ENCODE results near the gene RND2.
"Not testable (repeated sequence)": the region's sequence is repeated elsewhere in the genome, so short reads cannot be mapped to it uniquely, and the experiment has no call there.

RND2 gene

DNA sequence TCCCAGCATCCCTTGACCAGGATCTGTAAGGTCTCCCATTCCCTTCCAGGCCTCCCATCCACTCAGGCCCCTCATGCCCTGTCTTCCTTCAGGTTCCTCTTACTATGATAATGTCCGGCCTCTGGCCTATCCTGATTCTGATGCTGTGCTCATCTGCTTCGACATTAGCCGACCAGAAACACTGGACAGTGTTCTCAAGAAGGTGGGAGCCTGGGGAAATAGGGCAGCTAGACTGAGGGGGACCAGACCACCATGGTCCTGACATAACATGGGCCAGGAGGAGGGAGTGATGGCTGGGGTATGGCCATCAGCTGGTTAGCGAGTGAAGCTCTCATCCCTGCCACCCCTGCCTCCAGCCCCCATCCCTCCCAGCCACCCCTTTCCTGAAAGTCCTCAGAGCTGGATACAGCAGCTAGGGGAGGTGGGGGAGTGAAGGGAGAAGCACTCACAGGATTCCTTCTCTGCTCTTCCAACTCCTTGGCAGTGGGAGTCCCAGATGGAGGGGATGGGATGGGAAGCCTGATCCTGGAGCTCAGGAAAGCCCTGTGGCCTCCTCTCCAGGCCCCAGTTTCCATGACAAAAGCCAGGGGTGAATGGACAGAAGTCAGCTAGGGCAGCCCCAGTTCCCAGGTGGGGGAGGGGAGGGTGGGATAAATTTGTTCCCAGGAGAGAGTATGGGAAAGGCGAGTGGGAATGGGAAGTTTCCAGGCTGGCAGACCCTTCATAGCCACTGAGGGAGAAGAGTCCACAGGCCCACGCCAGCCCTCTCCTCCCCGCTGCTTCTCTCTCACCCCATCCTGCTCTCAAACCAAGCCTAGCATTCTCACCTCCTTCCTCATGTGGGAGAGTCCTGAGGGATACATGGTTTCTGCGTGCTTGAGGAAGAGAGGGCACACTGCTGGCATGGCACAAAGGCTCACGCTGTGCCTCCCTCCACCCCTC is 2.3 kb downstream of the RND2 start:
- DNase-seq (ENCODE audit: low spot score): no peak

DNA sequence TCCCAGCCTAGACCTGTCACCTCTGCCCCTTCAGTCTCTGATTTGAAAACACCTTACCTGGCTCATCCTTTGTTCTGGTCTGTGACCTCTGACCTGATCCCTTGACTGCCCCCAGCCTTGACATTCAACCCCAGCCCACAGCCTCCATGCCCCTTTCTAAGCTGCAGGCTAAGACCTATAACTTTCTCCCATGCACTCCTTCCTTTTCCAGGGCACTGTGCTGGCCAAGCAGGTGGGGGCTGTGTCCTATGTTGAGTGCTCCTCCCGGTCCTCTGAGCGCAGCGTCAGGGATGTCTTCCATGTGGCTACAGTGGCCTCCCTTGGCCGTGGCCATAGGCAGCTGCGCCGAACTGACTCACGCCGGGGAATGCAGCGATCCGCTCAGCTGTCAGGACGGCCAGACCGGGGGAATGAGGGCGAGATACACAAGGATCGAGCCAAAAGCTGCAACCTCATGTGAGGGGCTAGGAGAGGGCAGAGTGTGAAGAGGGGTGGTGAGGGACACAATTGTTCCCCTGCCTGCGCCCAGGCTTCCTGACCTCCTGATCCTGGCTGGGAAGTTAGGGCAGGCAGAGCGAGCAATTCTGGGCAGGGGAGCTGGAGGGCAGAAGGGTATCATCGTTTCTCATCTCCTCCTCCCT is 3.3 kb downstream of the RND2 start:
- DNase-seq (ENCODE audit: low spot score): no peak

DNA sequence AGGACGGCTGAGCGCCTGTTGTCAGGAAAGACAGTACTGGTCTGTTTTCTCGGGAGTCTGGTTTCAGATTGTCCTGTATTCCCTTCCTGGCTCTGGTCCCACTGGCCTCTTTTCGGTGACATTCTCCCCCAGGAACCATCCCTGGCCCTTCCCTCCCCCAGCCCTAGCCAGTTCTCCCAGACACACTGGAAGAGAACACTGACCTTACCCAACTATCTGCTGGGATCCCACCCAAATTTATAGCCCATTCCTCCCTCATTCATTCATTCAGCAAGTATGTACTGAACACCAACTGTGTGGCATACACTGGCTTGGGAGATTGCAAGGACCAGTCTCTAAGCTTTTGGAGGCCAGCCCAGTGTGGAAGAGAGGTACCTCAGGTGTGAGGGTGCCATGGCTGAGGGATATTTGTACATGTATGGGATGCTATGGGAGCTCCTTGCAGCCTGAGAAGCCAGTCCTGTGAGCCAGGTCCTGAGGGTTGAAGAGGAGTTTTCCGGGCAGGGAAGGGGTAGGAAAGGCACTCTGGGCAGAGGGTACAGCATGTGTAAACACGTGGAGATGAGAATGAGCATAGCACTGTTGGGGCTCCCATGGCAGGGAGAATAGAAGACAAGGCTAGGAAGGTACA is 5.2 kb downstream of the RND2 start:
- DNase-seq (ENCODE audit: low spot score): no peak

DNA sequence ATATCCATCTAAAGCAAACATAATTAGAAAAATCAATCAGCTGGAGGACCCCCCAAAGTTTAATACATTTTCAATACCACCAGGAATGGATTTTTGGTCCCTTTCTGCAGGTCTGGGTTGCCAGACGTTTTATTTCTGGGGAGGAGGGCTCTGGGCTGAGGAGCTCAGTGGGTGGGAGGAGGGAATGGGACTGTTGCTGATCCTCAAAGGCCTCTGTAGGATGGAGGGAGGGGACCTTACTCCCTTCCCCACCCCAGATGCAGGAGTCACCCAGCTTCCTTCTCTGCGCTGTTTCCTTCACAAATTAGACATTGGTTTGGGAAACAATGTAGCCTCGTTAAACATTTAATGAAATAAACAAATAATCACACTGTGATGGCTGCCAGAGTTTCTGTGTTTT is 6.6 kb downstream of the RND2 start:
- no peak for DNase-seq (ENCODE audit: low spot score)

DNA sequence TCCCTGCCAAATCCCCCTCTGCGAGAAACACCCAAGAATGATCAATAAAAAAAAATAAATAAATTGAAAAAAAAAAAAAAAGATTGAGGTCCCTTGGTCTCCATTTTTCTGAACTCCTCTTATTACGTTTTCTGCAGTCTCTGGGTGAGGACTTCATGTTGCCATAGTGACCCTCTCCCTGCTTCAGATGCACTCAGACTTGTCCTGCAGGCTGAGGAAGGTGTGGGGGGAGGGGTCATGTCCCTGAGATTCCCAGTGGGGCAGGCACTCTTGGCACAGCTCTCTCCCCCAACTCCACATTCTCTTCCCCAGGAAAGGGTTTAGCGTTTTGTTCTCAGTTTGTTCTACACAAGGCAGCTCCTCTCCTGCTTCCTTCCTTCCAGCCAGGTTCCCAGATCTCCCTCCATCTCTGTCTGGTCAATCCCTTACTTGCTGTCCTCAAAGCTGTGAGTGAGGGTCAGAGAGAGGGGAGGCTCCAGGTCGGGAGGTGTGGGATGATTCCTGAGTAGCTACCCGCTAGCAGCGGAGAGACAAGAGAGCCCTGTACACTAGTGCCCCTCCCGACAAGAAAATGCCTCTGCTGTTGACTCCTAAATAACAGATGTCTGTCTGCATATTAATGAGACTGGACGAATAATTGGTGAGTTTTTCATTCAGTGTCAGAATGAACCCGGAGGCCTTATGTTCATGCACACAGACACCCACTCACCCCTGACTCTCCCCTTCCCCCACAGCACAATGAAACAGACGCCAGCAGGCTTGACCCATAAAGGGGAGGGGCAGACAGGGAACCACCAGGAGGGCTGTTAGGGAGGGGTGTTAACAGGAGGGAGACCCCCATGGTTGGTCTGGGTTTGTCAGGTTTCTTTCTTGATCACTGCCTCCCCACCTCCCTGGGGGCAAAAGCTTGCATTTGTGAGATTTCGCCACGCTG is 9.2 kb downstream of the RND2 start:
- DNase-seq (ENCODE audit: low spot score): no peak

DNA sequence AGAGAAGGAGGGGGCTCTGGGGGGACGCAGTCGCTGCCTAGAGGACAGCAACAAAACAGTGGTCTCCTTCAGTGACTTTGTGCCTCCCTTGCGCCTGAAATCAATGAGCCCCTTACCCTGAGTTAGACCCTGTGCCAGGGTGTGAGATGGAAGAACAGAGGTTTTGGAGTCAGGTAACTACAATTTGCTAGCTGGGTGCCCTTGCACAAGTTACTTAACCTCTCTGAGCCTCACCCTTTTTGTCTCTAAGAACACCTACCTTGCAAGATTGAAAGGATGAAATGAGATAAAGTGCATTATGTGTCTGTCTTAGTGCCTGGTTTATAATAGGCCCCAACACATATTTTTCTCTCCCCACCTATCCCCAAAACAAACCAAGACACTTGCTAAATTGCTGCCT is 9.9 kb downstream of the RND2 start:
- no peak for DNase-seq (ENCODE audit: low spot score)

DNA sequence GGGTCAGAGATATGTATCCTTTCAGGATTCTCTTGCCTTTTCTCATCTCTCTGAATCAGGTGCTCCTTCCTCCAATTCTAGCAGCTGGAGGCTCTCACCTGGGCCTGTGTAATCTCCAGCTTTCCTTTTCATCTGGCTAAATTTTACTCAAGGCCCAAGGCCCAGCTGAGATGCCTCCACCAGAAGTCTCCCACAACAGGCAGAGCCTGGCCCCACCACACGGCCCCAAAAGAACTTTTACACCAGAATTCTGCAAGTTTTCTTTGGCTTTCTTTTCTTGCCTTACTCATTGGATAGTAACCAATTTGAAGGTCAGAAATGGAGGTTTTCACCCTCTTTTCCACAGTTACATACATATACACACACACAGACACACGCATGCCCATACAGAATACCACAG is 14.6 kb downstream of the RND2 start:
- no peak for DNase-seq (ENCODE audit: low spot score)

DNA sequence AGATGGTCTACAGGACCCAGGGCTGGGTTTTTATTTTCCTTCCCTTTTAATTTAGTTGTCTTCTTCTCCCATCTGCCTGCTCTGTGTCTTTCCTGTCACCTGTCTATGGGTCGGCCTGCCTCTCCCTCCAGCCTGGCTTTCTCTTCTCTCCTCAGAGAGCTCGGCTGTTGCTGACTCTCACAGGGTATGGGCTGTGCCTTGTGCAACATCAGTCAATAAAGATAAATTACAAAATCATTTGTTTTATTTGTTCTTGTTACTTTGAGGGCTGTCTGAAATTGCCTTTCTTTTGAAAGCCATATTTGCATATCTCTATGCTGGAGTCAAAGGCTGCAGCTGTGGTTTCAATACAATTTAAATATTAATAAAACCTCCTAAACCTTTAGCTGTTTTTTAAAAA is 15.6 kb downstream of the RND2 start:
- no peak for DNase-seq (ENCODE audit: low spot score)

DNA sequence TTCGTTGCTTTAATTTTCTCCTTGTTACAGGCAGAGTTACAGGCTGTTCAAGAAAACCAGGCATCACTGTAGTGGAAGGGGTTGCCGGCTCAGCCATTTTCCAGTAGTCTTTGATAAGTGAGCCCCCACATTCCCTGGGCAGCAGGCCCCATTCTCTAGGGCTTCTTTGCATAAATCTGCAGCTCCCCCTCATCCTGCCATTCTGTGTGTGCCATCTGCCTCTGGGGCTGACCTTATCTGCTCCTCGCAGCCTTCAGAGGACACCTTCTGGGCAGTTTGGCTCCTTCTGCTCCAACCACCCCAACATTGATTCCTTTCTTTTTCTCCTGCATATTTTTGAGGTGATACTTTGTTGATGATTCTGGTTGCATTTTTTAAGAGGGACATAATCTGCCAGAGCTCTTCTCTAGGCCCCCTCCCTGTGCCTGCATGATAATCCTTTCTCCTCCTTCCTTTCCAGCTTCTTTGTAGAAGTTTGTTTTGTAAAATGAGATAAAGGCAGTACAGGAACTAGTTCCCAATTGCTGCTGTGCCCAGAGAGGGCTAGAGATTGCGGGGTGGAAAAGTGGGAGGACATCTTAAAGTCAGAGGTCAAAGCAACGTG is 17.1 kb downstream of the RND2 start:
- DNase-seq (ENCODE audit: low spot score): no peak

DNA sequence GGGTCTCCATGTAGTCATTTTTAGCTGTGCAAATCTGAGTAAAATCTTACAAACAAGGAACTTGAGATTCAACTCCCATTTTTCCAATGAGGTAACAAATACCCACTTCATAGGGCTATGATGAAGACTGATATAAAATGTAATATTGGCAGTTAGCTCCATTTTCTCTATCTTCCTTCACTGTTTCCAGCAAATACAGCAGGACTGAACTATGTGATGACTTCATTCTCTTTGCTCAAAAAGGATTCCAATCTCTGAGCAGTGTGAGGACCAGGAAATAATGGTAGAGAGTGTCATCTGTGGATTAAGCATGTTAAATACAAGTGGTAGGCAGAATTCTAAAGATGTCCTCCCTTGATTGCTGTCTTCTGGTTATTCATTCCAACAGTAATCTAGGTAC is 18.3 kb downstream of the RND2 start:
- no peak for DNase-seq (ENCODE audit: low spot score)

DNA sequence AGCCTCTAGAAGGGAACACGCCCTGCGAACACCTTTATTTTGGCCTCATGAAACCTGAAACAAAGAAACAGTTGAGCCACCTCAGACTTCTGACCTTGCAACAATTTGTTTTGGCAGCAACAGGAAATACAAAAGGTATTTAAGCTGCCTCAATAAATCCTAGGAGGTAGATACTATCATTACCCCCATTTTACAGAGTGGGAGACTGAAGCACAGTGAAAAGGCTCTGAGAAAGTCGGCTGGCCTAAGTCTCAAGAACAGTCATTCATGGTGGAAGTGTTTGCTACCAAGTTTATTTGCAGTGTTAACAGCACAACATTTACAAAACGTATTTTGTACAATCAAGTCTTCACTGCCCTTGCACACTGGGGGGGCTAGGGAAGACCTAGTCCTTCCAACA is 19.0 kb downstream of the RND2 start:
- DNase-seq (ENCODE audit: low spot score): no peak

DNA sequence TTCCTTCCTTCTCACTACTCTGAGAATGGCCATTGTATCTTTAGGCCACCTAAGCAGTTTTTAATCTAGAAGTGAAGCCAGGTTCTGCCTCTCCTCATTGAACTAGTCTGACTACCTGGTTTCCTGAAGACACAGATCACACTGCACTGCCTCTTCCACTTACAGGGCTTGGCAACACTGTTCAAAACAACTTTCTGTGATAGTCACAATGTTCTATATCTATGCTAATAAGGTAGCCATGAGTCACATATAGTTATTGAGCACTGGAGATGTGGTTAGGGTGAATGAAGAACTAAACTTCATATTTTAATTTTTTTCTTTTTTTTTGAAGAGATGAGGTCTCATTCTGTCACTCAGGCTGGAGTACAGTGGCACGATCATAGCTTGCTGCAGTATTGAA is 26.9 kb downstream of the RND2 start:
- no peak for DNase-seq (ENCODE audit: low spot score)

DNA sequence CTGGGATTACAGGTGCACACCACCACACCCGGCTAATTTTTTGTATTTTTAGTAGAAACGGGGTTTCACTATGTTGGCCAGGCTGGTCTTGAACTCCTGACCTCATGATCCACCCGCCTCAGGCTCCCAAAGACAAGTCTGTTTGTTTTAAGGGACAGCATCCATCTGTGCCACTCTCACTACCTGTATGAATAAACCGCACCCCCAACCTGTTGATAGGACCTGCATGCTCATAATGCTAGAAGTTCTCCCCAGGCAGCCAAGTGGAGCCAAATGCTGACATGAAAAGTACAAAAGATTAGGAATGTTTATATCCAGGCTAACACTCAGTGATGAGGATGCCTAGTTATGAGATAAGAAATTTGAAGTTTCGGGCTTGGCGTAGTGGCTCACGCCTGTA is 28.0 kb downstream of the RND2 start:
- DNase-seq (ENCODE audit: low spot score): not testable (repeated sequence)

DNA sequence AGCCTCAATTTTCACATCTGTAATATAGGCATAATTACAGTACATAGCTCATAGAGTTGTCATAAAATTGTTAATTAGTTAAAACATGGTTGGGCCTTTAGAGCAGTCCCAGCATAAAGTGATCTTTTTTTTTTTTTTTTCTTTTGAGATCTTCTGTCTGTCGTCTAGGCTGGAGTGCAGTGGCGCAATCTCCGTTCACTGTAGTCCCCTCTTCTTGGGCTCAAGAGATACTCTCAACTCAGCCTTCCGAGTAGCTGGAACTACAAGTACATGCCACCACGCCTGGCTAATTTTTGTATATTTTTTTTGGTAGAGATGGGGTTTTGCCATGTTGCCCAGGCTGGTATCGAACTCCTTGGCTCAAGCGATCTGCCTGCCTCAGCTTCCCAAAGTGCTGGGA is 31.0 kb downstream of the RND2 start:
- DNase-seq (ENCODE audit: low spot score): no peak

DNA sequence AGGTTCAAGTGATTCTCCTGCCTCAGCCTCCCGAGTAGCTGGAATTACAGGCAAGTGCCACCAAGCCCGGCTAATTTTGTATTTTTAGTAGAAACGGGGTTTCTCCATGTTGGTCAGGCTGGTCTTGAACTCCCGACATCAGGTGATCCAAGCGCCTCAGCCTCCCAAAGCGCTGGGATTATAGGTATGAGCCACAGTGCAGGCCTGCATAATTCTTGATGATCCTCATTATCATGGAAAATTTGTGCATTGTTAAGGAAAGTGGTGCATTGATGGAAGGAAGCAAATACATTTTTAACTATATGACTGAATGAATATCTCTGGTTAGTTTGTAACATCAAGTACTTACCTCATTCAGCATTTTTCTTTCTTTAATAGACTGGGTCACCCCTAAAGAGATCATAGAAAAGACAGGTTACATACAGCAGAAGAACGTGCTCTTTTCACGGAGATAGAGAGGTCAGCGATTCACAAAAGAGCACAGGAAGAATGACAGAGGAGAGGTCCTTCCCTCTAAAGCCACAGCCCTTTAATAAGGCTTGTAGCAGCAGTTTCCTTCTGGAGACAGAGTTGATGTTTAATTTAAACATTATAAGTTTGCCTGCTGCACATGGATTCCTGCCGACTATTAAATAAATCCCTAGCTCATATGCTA is 38.1 kb downstream of the RND2 start:
- DNase-seq (ENCODE audit: low spot score): no peak

DNA sequence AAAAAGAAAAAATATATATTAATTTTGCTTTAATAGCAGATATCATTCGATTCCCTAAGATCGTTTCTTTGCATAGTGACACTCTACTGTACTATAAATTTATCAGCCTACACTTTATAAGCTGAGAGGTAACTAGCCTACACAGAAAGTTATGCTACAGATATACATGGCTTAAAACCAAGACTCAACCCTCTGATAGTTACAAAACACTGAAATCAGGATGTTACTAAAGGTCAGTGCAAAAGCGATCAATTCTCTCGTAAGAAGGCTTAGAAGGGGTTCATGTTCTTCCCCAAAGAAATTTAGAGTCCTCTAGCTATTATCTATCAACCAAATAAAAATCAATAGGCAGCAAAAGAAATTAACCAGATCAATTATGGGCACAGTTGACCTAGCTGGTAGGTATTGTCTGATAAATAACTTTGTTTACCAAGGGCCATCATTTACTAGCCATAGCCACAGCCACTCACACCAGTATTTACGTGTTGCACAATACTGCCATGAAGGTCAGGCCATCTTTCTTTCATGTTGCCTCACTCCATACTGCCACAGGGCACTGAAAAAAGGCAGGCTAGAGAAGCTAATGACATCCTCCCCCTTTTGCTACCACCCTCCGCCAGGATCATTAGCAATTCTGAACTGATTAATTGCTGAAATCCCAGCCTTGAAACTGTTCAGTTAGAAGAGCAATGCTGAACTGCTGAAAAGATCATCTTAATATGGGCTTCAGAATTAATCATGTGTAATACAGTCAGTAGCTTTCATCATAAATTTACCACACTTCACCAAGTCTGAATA is 43.7 kb downstream of the RND2 start:
- peak; percentile 27 for DNase-seq (ENCODE audit: low spot score)

DNA sequence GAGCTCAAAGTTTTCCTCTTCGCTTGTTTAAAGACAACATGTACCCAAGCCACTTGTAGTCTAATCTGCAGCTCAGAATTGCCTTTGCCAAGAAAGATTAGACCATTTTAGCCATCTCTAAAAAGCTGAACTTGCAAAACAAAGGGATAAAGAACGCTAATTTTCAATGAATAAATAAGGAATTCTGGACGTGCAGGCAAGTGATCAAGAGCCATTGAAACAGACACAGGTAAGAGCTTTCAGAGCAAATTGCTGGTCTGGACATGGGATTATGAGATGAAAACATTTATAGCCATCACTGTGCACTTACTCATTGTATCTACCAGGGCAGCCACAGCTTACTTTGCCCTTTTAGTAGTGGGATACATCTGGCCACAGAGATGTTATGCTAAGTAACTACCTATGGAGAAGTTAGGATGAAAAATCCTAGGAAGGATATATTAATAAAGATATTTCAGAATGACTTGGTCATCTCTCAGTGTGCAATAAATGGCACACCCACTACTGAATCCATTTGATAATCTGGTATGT is 44.4 kb downstream of the RND2 start:
- no peak for DNase-seq (ENCODE audit: low spot score)

DNA sequence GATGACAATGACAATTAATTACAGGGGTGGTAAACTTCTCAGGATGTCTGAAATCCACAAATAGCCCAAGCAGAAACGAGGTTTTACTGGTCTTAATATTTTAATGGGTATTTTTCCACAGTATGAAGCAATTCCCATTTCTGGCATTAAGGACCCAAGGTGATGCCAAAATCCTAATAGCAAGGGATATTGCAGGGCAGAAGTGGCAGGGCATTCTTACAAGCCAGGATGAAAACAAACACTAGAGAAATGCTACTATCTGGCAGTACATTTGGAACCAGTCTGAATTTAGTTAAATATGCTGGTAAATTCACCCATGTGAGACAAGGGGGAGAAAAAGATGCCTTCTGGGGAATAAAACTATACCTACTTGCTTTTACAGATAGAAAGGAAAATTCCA is 45.2 kb downstream of the RND2 start:
- DNase-seq (ENCODE audit: low spot score): no peak

DNA sequence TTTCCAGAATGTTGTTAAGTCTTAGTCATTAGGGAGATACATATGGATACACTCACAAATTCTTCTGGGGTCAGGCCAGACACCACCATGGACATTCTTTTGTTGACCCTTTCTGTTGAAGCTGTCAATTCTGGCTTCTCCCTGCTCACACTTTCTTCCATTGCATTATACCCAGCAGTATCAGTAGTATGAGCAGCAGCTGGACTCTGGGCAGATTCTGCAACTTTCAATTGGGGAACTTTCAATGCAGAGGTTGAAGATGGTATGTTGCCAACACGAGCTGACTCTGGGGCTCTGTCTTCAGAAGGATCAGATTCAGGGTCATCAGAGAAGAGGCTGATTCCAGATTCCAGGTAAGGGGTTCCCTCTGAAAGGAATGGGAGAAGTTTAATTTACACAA is 45.8 kb downstream of the RND2 start:
- no peak for DNase-seq (ENCODE audit: low spot score)

DNA sequence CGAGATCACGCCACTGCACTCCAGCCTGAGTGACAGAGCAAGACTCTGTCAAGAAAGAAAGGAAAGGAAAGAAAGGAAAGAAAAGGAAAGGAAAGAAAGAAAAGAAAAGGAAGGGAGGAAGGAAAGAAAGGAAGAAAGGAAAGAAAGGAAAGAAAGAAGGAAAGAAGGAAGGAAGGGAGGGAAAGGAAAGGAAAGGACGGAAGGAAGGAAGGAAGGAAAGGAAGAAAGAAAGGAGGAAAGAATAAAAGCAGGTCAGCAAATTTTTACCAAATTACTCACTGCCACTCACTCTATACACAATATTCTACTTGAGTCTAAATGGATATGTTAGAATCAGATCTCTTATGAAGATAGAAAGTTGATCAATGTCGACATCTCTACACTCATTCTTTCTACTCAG is 49.8 kb downstream of the RND2 start:
- DNase-seq (ENCODE audit: low spot score): no peak

Measured in HuH-7.5 (cell line).